H9 (cell line): ENCODE results near the gene ATP5PO. TPM values are rescaled to one million over a fixed set of nuclear protein-coding genes. Genes with fewer than 3 reads are reported as not detected.

Source experiments
- DNase-seq: peaks from one replicate; pipeline ENCODE4 v3.0.0-alpha.2; 2017
- H2AFZ ChIP-seq: one replicate; pipeline ENCODE4 v1.6.1; 2013; ENCODE audit warnings: mild to moderate bottlenecking, low read length, control low read depth, moderate library complexity
- H2AK5ac ChIP-seq: 2 replicates; pipeline ENCODE4 v1.6.1; 2013; ENCODE audit warnings: low read length, control low read depth, mixed read lengths; ENCODE audit not compliant: insufficient read length
- H2BK120ac ChIP-seq: one replicate; pipeline ENCODE4 v1.6.1; 2013; ENCODE audit warnings: low read depth, mild to moderate bottlenecking, low read length, control low read depth, inconsistent platforms; ENCODE audit not compliant: poor library complexity, severe bottlenecking
- H2BK12ac ChIP-seq: 2 replicates; pipeline ENCODE4 v1.6.1; 2013; ENCODE audit warnings: low read length, control low read depth, mixed read lengths, low read depth; ENCODE audit not compliant: insufficient read length
- H2BK15ac ChIP-seq: 2 replicates; pipeline ENCODE4 v1.6.1; 2013; ENCODE audit warnings: low read depth, low read length, control low read depth
- H2BK20ac ChIP-seq: one replicate; pipeline ENCODE4 v1.6.1; 2013; ENCODE audit warnings: low read depth, mild to moderate bottlenecking, low read length, control low read depth, inconsistent platforms; ENCODE audit not compliant: poor library complexity, severe bottlenecking
- H2BK5ac ChIP-seq: 2 replicates; pipeline ENCODE4 v1.6.1; 2013; ENCODE audit warnings: low read length, control low read depth, mixed read lengths; ENCODE audit not compliant: insufficient read length
- H3K14ac ChIP-seq: 2 replicates; pipeline ENCODE4 v1.6.1; 2013; ENCODE audit warnings: low read length, control low read depth; ENCODE audit not compliant: insufficient read depth
- H3K18ac ChIP-seq: 2 replicates; pipeline ENCODE4 v1.6.1; 2013; ENCODE audit warnings: low read depth, mild to moderate bottlenecking, mixed read lengths, low read length, control low read depth; ENCODE audit not compliant: insufficient read length
- H3K23ac ChIP-seq: 2 replicates; pipeline ENCODE4 v1.6.1; 2013; ENCODE audit warnings: low read length, control low read depth, mixed read lengths, low read depth; ENCODE audit not compliant: insufficient read length
- H3K23me2 ChIP-seq: 2 replicates; pipeline ENCODE4 v1.6.1; 2013; ENCODE audit warnings: low read depth, mild to moderate bottlenecking, mixed read lengths, low read length, control low read depth; ENCODE audit not compliant: insufficient read length, poor library complexity, severe bottlenecking
- H3K27ac ChIP-seq: 2 replicates; pipeline ENCODE4 v1.5.1; 2013; ENCODE audit warnings: low read length, control low read depth, mixed read lengths, low read depth; ENCODE audit not compliant: insufficient read length
- H3K27me3 ChIP-seq: 2 replicates; pipeline ENCODE4 v1.6.1; 2013; ENCODE audit warnings: low read length, control low read depth, inconsistent platforms; ENCODE audit not compliant: insufficient read depth
- H3K4ac ChIP-seq: 2 replicates; pipeline ENCODE4 v1.6.1; 2013; ENCODE audit warnings: low read depth, mild to moderate bottlenecking, control low read depth, inconsistent platforms, low read length, moderate library complexity
- H3K4me1 ChIP-seq: 2 replicates; pipeline ENCODE4 v1.6.1; 2013; ENCODE audit warnings: low read length, control low read depth, inconsistent platforms; ENCODE audit not compliant: insufficient read depth
- H3K4me2 ChIP-seq: 2 replicates; pipeline ENCODE4 v1.6.1; 2013; ENCODE audit warnings: low read length, control low read depth, mixed read lengths; ENCODE audit not compliant: insufficient read length, insufficient read depth
- H3K56ac ChIP-seq: 2 replicates; pipeline ENCODE4 v1.6.1; 2013; ENCODE audit warnings: low read depth, mild to moderate bottlenecking, mixed read lengths, low read length, control low read depth; ENCODE audit not compliant: insufficient read length
- H3K79me1 ChIP-seq: 2 replicates; pipeline ENCODE4 v1.6.1; 2013; ENCODE audit warnings: low read depth, mild to moderate bottlenecking, moderate library complexity, low read length, control low read depth, inconsistent platforms; ENCODE audit not compliant: insufficient read depth, poor library complexity, severe bottlenecking
- H3K79me2 ChIP-seq: 2 replicates; pipeline ENCODE4 v1.6.1; 2013; ENCODE audit warnings: low read length, control low read depth, inconsistent platforms; ENCODE audit not compliant: insufficient read depth
- H3K9ac ChIP-seq: 2 replicates; pipeline ENCODE4 v1.6.1; 2013; ENCODE audit warnings: low read length, control low read depth, mixed read lengths; ENCODE audit not compliant: insufficient read length; ENCODE audit errors: extremely low read depth
- H3K9me3 ChIP-seq: one replicate; pipeline ENCODE4 v1.6.1; 2013; ENCODE audit warnings: low read depth, low read length, inconsistent platforms; ENCODE audit not compliant: control insufficient read depth
- H3T11ph ChIP-seq: one replicate; pipeline ENCODE4 v1.6.1; 2013; ENCODE audit warnings: mild to moderate bottlenecking, low read length, control low read depth, inconsistent platforms
- H4K20me1 ChIP-seq: one replicate; pipeline ENCODE4 v1.6.1; 2013; ENCODE audit not compliant: control insufficient read depth, insufficient read length, insufficient read depth
- H4K5ac ChIP-seq: 2 replicates; pipeline ENCODE4 v1.6.1; 2013; ENCODE audit warnings: low read depth, mild to moderate bottlenecking, mixed read lengths, low read length, control low read depth; ENCODE audit not compliant: insufficient read length
- H4K8ac ChIP-seq: replicated peaks from 2 replicates; pipeline ENCODE4 v1.6.1; 2013; ENCODE audit warnings: low read length, control low read depth, mixed read lengths, low read depth; ENCODE audit not compliant: insufficient read length
- H4K91ac ChIP-seq: 2 replicates; pipeline ENCODE4 v1.6.1; 2013; ENCODE audit warnings: low read depth, mild to moderate bottlenecking, moderate library complexity, mixed read lengths, low read length, control low read depth; ENCODE audit not compliant: insufficient read length
- H3K27ac Mint-ChIP-seq, 3 experiments: 2 replicates in 2 of 3; 3 replicates in 1 of 3; pipeline ENCODE4 v1.8.0; 2020 to 2021; ENCODE audit warnings: mixed read lengths in 3 of 3, mild to moderate bottlenecking in 1 of 3, moderate library complexity in 1 of 3
- H3K27me3 Mint-ChIP-seq: 2 replicates; pipeline ENCODE4 v1.8.0; 2021; ENCODE audit warnings: low read depth, mild to moderate bottlenecking, moderate library complexity, mixed read lengths
- H3K36me3 Mint-ChIP-seq, 3 experiments: 2 replicates in 2 of 3; 3 replicates in 1 of 3; pipeline ENCODE4 v1.8.0; 2020 to 2021; ENCODE audit warnings: low read depth in 3 of 3, mixed read lengths in 3 of 3; ENCODE audit not compliant: insufficient read depth in 1 of 3
- H3K4me1 Mint-ChIP-seq, 2 experiments: 2 replicates each; pipeline ENCODE4 v1.8.0; 2020; ENCODE audit warnings: mixed read lengths in 2 of 2
- H3K4me3 Mint-ChIP-seq, 2 experiments: 2 replicates in 1 of 2; 3 replicates in 1 of 2; pipeline ENCODE4 v1.8.0; 2020 to 2021; ENCODE audit warnings: mild to moderate bottlenecking in 2 of 2, mixed read lengths in 2 of 2, moderate library complexity in 1 of 2
- H3K9me3 Mint-ChIP-seq, 2 experiments: 2 replicates in 1 of 2; 3 replicates in 1 of 2; pipeline ENCODE4 v1.8.0; 2020; ENCODE audit warnings: mild to moderate bottlenecking in 2 of 2, mixed read lengths in 2 of 2, moderate library complexity in 1 of 2
- WGBS: extraction: QIAGEN DNeasy Blood & Tissue Kit; methylation state at CpG from one replicate; pipeline ENCODE4 v1.1.7; 2013; ENCODE audit warnings: missing lambda C conversion rate, low lambda C conversion rate, mixed read lengths; ENCODE audit not compliant: insufficient read length; ENCODE audit errors: extremely low coverage; 5-methylcytosine and 5-hydroxymethylcytosine counted together
- total RNA-seq: library from RNA; stranded (reverse); gene quantifications from 2 replicates; pipeline ENCODE4 v1.2.1, GENCODE V29; 2021
- TF ChIP-seq, protein P1 (sequence below): fragments of 200-600 bp; sonication (generic); conservative IDR thresholded peaks from 3 replicates; pipeline ENCODE4 v1.8.0; 2021; ENCODE audit warnings: antibody characterized with exemption, mild to moderate bottlenecking

Gene ATP5PO
- total RNA-seq, 1 experiment from 2014 or later: 275 TPM

- Histone ChIP-seq H3T11ph (no peak overlapping the region), H4K8ac (no peak overlapping the region), H3K4me2 (no peak overlapping the region), H2BK20ac (no peak overlapping the region), H3K23ac (no peak overlapping the region), H2BK120ac (no peak overlapping the region), H4K20me1 (peaks cover 3% of the 10 kb centered on the region), H3K27me3 (no peaks in the 10 kb centered on the region), H3K56ac (no peak overlapping the region), H3K23me2 (no peaks in the 10 kb centered on the region), H3K4me1 (no peaks in the 10 kb centered on the region), H3K79me2 (no peaks in the 10 kb centered on the region), H3K79me1 (no peaks in the 10 kb centered on the region), H3K27ac (no peak overlapping the region), H2BK15ac (no peak overlapping the region), H2BK12ac (no peak overlapping the region), H4K5ac (no peak overlapping the region), H3K14ac (no peak overlapping the region), H3K9me3 (no peaks in the 10 kb centered on the region), H2BK5ac (no peak overlapping the region), H2AFZ (no peak overlapping the region), H3K4ac (no peak overlapping the region), H3K9ac (no peak overlapping the region), H3K18ac (no peak overlapping the region), H4K91ac (no peak overlapping the region), H2AK5ac (no peak overlapping the region)
- TF ChIP-seq, protein P1, sequence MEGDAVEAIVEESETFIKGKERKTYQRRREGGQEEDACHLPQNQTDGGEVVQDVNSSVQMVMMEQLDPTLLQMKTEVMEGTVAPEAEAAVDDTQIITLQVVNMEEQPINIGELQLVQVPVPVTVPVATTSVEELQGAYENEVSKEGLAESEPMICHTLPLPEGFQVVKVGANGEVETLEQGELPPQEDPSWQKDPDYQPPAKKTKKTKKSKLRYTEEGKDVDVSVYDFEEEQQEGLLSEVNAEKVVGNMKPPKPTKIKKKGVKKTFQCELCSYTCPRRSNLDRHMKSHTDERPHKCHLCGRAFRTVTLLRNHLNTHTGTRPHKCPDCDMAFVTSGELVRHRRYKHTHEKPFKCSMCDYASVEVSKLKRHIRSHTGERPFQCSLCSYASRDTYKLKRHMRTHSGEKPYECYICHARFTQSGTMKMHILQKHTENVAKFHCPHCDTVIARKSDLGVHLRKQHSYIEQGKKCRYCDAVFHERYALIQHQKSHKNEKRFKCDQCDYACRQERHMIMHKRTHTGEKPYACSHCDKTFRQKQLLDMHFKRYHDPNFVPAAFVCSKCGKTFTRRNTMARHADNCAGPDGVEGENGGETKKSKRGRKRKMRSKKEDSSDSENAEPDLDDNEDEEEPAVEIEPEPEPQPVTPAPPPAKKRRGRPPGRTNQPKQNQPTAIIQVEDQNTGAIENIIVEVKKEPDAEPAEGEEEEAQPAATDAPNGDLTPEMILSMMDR: no peak
- H3K27me3 Mint-ChIP-seq: peaks cover 4% of the 10 kb centered on the region
- peaks cover 2 to 3% of the 10 kb centered on the region in 2 experiments; a peak in 2 of 4 replicates for H3K4me1 Mint-ChIP-seq
- no peak overlapping the region for H3K4me3 Mint-ChIP-seq
- no peak for DNase-seq
- H3K9me3 Mint-ChIP-seq: peaks cover 0 to 7% of the 10 kb centered on the region in 2 experiments; a peak in 2 of 5 replicates
- no peak overlapping the region for H3K27ac Mint-ChIP-seq
- no CpG with 5 or more reads among the region's 8 CpGs for WGBS
- peaks cover 0 to 6% (median 0%) of the 10 kb centered on the region in 3 experiments; a peak in 4 of 7 replicates for H3K36me3 Mint-ChIP-seq
Measured at GRCh38 chr21:33865996-33866575, 49.5 kb downstream of the ATP5PO start.
